GM18526 (cell line): ENCODE measurements around the gene NACA.
A peak's percentile ranks its signal among the peaks of the same experiment; 100 is the strongest.

Source experiments
- POLR2A ChIP-seq: IDR thresholded peaks from 3 replicates; pipeline ENCODE4 v1.6.1; 2011; ENCODE audit not compliant: insufficient read length; ENCODE audit errors: extremely low read depth

NACA gene

DNA sequence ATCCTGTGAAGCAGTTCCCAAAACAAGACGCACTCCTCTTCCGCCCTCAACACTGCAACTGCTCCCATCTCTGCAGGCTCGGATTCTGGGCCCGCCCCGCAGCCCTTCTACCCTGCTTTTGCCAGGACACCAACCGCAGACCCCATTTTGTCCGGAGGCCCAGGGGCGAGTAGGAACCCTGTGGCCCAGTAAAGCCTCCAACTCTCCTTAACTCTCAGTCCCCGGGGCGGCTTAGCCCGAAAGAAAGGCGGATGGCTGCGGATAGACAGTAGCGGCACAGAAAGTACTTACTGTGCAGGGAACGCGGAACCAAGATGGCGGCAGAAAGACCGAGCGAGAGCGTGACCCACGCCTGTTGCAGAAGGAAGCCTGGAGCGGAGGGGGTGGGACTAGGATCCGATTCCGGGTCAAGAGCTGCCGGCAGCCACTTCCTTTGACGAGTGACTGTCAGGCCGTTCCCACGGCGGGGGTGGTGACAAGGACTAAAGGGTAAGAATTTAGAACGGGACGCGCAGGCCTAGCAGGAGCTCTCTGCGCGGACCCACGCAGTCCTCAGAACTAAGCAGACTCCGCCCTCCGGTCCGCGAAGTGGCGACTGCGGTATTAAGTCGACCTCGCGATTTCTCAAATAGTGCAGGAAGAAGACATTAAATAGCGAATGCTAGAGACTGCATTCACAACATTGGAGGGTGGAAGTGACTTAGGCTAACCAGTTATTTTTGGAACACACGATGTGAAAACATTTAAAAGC, at the start of gene NACA:
TSS of gene NACA (minus strand) at position 328 of the 751 bp plus-strand sequence. CDS start 778 bp downstream, outside the sequence.
- peak; percentile 89 for TF ChIP-seq POLR2A

- no peak for TF ChIP-seq POLR2A
These were observed 48.0 kb upstream of the NACA start for GRCh38 chr12:56773113-56773512.

GRCh38 chr12:56772625-56773024, 47.5 kb upstream of the NACA start:
- no peak for TF ChIP-seq POLR2A

DNA sequence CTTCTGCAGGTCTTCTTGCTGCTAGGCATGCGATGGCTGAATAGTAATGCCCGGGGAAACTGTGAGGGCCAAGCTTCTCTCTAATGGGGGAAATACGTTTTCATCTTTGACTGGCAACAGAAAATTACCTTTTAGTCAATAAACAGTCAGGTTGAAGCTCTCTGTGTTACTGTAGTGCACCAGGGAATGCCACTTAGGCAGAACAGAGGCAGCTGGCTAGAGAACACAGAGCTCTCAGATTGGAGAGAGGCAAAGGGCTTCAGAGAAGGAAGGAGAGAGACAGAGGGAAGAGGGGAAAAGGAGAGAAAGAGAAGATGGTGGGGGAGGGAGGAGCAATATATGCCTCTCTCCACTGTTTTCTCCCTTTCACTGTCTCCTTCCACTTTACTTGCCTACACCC, 44.8 kb upstream of the NACA start:
- TF ChIP-seq POLR2A = no peak

DNA sequence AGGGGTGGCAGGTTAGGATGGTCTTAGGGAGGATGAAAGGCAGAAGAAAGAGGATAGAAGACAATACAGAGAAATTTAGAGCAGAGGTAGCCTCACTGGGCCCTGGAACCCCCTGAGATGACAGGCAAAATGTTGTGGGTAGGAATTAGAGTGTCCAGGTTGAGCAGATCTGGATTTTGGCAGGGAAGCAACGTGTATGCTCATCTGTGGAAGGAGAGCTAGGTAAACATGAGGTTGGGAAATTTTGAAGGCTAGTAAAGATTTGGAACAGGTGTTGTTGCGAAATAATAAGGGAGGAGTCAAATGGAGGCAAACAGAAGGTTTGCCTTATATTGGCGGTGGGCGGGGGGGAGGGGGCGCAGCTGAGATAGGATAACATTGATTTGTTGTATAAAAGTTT, 43.3 kb upstream of the NACA start:
- no peak for TF ChIP-seq POLR2A

GRCh38 chr12:56766535-56766934, 41.4 kb upstream of the NACA start:
- TF ChIP-seq POLR2A = no peak

- no peak for TF ChIP-seq POLR2A
These were observed 38.9 kb upstream of the NACA start for GRCh38 chr12:56763753-56764657.

- no peak for TF ChIP-seq POLR2A
These were observed 36.7 kb upstream of the NACA start for GRCh38 chr12:56761812-56762211.

DNA sequence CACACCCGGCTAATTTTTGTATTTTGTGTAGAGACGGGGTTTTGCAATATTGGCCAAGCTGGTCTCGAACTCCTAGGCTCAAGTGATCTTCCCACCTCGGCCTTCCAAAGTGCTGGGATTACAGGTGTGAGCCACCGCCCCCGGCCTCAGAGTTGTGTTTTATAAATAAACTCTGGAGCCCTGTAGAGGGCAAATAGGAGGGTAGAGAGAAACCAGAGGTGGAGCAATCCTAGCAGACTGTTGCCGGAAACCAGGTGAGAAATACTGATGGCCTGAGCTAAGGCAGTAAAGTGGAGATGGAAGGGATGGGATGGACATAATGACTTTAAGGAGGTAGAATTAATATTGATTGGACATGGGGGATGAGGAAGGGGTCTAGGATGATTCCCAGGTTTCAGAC, 35.4 kb upstream of the NACA start:
- no peak for TF ChIP-seq POLR2A

- TF ChIP-seq POLR2A = no peak
These were observed 34.3 kb upstream of the NACA start for GRCh38 chr12:56759263-56759908.

DNA sequence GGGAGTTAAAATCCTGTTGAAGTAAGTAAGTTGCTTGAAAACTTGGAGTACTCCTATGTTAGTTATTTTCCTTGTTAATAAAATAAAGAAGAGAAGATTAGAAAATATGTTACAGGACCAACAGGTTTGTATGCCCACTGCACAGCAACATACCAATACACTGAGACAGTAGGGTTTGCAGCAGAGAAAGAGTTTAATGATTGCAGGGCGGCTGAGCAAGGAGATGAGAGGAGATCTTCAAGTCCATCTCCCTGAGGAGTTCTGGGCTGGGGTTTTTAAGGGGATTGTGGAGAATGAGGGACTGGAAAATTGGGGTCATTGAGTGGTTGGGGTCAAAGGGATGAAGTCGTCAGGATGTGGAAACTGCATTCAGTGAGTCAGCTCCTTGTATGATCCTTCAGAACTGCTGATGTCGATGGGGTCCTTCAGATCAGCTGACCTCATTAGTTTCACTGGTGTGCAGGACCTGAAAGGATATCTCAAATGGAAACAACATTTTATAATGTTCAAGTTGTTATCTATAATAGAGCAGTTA, 33.7 kb upstream of the NACA start:
- TF ChIP-seq POLR2A = no peak

DNA sequence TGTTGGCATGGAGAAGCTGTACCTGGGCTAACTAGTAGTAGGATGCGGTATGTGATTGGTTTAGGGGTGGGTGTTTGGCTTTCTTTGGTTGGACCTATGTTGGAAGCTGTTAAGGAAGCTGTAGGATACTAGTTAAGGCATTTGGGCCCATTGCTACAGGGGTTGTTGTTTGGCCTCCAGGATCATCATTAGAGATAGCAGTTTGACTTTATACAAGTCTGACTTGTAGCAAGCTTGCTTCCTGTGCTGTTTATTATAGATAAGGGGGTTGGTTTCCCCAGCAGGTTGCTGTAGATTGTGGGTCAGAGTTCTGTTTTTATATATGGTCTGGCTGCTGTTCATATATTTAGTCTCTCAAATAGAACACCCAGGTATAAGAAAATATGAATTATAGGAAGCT, 28.5 kb upstream of the NACA start:
- TF ChIP-seq POLR2A = no peak

- TF ChIP-seq POLR2A = peak; percentile 72
These were observed 26.9 kb upstream of the NACA start, which contains the start of gene PRIM1 for GRCh38 chr12:56751712-56752598. Gene PRIM1, minus strand, starts transcription at chr12:56752323. Its CDS starts 25 bp downstream, at chr12:56752298.

GRCh38 chr12:56749853-56750252, 24.8 kb upstream of the NACA start:
- no peak for TF ChIP-seq POLR2A

DNA sequence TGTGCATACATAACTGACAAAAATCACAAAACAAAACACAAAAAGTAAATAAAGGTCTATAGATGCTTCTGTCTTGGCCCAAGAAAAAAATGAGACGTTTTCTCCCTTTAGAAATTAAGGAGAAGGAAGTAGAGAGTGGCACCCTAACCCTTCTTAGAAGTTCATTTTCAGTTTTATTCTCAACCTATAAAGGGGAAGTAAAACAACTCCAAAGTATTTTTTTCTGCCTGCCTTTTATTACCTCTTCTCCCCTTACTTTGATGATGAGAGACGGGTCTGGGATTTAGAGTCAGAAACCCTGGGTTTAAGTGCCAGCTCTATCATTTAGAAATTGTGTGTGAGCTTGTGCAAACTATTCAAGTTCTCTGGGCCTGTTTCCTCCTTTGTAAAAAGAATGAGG, 24.3 kb upstream of the NACA start:
- TF ChIP-seq POLR2A = no peak
